ENCODE results near the gene UNC5A.

UNC5A gene

DNA sequence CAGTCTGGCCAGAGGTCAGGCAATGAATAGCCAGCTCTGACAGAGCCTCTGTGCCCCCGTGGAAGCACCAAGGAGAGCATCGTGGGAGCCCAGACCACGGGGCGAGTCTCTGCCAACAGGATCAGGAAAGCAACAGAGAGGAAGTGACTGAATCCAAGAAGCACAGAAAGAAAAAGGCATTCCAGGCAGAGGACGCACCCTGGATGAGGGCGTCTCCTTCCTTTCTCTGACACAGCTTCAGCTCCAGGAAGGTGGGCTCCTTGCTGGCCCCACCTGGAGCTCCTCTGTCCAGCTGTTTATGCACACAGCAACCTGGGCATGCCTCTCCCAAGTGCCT, 72.2 kb downstream of the UNC5A start:
- Histone ChIP-seq H3K4me1 (ENCODE audit: control insufficient read depth, low read depth, low read length) (no peaks in the 10 kb centered on the region), H3K56ac (ENCODE audit: low read length) (no peak overlapping the region), H3K4me2 (ENCODE audit: low read length) (no peak overlapping the region), H3K23ac (ENCODE audit: low read length) (no peak overlapping the region), H3K9ac (ENCODE audit: low read length) (no peak overlapping the region), H3K27ac (ENCODE audit: low read depth, low read length) (no peak overlapping the region), H3K4ac (ENCODE audit: low read depth, low read length) (no peak overlapping the region), H4K8ac (ENCODE audit: low read depth, low read length) (no peak overlapping the region), H3K27me3 (ENCODE audit: insufficient read depth, low read length, poor library complexity) (no peaks in the 10 kb centered on the region), H4K5ac (ENCODE audit: low read length) (no peak overlapping the region), H2AK5ac (ENCODE audit: low read length) (no peak overlapping the region), H3K79me2 (ENCODE audit: control insufficient read depth, insufficient read depth, low read length) (no peaks in the 10 kb centered on the region), H2BK5ac (ENCODE audit: low read length) (no peak overlapping the region), H3K4me3 (ENCODE audit: low read length) (no peak overlapping the region), H3K18ac (ENCODE audit: low read length) (no peak overlapping the region), H3K36me3 (ENCODE audit: control insufficient read depth, insufficient read depth, low read length) (no peaks in the 10 kb centered on the region), H2BK120ac (ENCODE audit: low read depth, low read length) (no peak overlapping the region), H2BK15ac (replicated peaks; ENCODE audit: low read depth) (no peak overlapping the region), H3K79me1 (ENCODE audit: low read length) (no peaks in the 10 kb centered on the region)
- DNase-seq: no peak
- no CpG with 5 or more reads among the region's 6 CpGs for WGBS (ENCODE audit: extremely low coverage, insufficient coverage, low lambda C conversion rate)

DNA sequence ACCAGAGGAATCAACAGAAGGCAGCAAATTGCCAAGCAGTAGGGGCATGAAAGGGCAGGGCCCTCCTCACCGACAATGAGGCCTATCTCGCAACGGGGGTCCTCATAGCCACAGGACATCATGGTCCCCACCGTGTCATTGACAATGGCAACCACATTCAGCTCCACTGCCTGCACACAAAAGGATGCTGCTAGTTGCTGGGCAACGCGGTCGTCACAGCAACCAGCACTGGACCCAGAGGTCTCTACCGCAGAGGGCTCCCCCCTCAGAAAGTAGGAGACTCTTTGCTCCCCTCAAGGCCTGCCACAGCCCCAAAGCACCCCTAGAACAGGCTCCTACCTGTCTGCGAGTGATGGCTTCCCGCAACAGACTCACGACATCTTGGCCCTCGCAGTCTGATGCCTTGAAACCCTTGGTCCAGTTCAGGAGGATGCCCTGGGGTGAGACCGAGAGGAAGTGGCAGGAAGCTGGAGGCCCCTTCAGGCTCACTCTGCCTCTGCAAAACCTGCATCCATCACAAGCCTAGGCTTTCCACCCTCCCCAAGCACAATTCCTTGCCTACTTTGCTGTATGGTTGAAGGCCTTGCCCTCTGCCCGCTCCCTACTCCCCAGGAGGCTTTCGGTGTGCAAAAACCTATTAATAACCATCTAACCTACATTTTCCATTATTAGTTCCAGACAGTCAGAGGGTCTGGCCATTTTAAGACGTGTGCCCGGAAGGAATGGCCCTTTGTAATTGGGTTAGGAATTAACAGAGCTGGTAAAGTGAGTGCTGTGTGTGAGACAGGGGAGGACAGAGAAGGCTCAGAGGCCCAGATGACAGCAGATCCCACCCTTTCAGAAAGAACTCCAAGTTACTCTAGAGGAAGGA, 73.6 kb downstream of the UNC5A start:
- Histone ChIP-seq H3K23ac (ENCODE audit: low read length) (no peak overlapping the region), H3K27ac (ENCODE audit: low read depth, low read length) (no peak overlapping the region), H4K8ac (ENCODE audit: low read depth, low read length) (no peak overlapping the region), H3K56ac (ENCODE audit: low read length) (no peak overlapping the region), H3K18ac (ENCODE audit: low read length) (no peak overlapping the region), H2BK120ac (ENCODE audit: low read depth, low read length) (no peak overlapping the region), H3K4ac (ENCODE audit: low read depth, low read length) (no peak overlapping the region), H2BK15ac (replicated peaks; ENCODE audit: low read depth) (no peak overlapping the region), H2BK5ac (ENCODE audit: low read length) (no peak overlapping the region), H3K4me1 (ENCODE audit: control insufficient read depth, low read depth, low read length) (no peaks in the 10 kb centered on the region), H4K5ac (ENCODE audit: low read length) (no peak overlapping the region), H3K4me2 (ENCODE audit: low read length) (no peak overlapping the region), H3K4me3 (ENCODE audit: low read length) (no peak overlapping the region), H2AK5ac (ENCODE audit: low read length) (no peak overlapping the region), H3K79me1 (ENCODE audit: low read length) (no peaks in the 10 kb centered on the region), H3K27me3 (ENCODE audit: insufficient read depth, low read length, poor library complexity) (no peaks in the 10 kb centered on the region), H3K9ac (ENCODE audit: low read length) (no peak overlapping the region), H3K79me2 (ENCODE audit: control insufficient read depth, insufficient read depth, low read length) (no peaks in the 10 kb centered on the region), H3K36me3 (ENCODE audit: control insufficient read depth, insufficient read depth, low read length) (no peaks in the 10 kb centered on the region)
- no peak for DNase-seq
- WGBS (ENCODE audit: extremely low coverage, insufficient coverage, low lambda C conversion rate): no CpG with 5 or more reads among the region's 17 CpGs

DNA sequence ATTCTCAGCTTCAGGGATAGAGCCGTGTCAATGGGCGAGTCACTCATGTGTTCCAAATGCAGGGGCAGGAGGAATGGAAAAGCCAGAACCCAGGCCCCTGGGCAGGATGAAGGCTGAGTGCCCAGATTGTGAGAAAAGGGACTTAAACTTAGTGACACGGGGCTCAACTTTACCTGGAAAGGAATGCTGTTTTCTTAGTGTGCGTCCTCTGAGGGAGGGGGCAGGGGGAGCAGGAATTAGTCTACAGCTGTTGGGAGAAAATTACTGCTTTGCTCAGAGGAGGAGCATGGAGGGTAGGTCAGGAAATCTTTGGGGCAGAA, 74.2 kb downstream of the UNC5A start:
- Histone ChIP-seq H3K27ac (ENCODE audit: low read depth, low read length) (no peak overlapping the region), H3K36me3 (ENCODE audit: control insufficient read depth, insufficient read depth, low read length) (no peaks in the 10 kb centered on the region), H3K9ac (ENCODE audit: low read length) (no peak overlapping the region), H3K18ac (ENCODE audit: low read length) (no peak overlapping the region), H3K4me2 (ENCODE audit: low read length) (no peak overlapping the region), H4K8ac (ENCODE audit: low read depth, low read length) (no peak overlapping the region), H3K79me2 (ENCODE audit: control insufficient read depth, insufficient read depth, low read length) (no peaks in the 10 kb centered on the region), H3K79me1 (ENCODE audit: low read length) (no peaks in the 10 kb centered on the region), H2AK5ac (ENCODE audit: low read length) (no peak overlapping the region), H3K4me3 (ENCODE audit: low read length) (no peak overlapping the region), H3K27me3 (ENCODE audit: insufficient read depth, low read length, poor library complexity) (no peaks in the 10 kb centered on the region), H3K4me1 (ENCODE audit: control insufficient read depth, low read depth, low read length) (no peaks in the 10 kb centered on the region), H3K56ac (ENCODE audit: low read length) (no peak overlapping the region), H3K4ac (ENCODE audit: low read depth, low read length) (no peak overlapping the region), H3K23ac (ENCODE audit: low read length) (no peak overlapping the region), H4K5ac (ENCODE audit: low read length) (no peak overlapping the region), H2BK120ac (ENCODE audit: low read depth, low read length) (no peak overlapping the region), H2BK5ac (ENCODE audit: low read length) (no peak overlapping the region), H2BK15ac (replicated peaks; ENCODE audit: low read depth) (no peak overlapping the region)
- no CpG with 5 or more reads among the region's 4 CpGs for WGBS (ENCODE audit: extremely low coverage, insufficient coverage, low lambda C conversion rate)
- no peak for DNase-seq

DNA sequence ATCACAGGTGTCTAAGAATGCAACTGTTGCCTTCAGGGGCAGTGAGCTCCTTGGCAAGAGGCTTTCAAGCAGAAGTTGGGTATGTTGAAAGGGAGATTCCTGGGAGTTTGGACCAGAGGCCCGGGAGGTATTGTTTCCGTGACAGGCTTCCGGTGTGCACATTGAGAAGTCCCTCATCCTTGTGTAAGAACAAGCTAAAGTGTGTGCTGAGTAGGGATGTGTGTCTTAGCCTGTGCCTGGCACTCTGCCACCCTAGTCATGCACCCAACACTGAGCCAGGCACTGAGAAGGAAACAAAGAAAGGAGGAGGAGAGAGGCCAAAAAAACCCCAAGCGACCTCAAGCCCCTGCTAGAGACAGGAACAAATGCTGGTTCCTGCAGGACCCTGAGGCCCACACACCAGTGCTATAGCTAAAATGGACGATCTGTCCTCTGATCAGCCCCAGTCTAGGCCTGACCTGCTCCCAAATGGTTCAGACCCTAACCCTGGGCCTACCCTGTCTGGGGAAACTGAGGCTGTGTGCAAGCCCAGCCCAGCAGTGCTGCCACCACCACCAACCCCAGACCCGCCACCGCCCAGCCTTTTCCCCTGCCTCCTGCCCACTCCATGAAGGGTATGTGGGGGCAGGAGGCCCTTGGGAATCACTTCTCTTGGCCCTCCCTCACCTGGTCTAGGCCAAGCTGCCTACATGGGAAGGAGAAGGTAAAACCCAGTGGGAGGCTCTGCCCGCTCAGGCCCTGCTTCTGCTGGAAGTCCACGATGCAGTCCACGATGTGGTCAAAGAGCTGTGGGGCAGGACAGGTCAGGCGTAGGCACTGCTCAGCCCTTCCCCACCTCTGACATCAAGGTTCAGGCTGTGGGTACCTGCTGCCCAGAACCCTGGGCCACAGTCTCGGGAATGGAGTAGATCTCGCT, 76.2 kb downstream of the UNC5A start:
- H2AK5ac ChIP-seq (ENCODE audit: low read length): no peak overlapping the region
- no peak overlapping the region for H2BK5ac ChIP-seq (ENCODE audit: low read length)
- no peak overlapping the region for H4K8ac ChIP-seq (ENCODE audit: low read depth, low read length)
- no peak overlapping the region for H3K4me2 ChIP-seq (ENCODE audit: low read length)
- no peak overlapping the region for H3K27ac ChIP-seq (ENCODE audit: low read depth, low read length)
- H2BK120ac ChIP-seq (ENCODE audit: low read depth, low read length): no peak overlapping the region
- no peak overlapping the region for H3K4ac ChIP-seq (ENCODE audit: low read depth, low read length)
- no peak overlapping the region for H2BK15ac ChIP-seq (replicated peaks; ENCODE audit: low read depth)
- no peaks in the 10 kb centered on the region for H3K36me3 ChIP-seq (ENCODE audit: control insufficient read depth, insufficient read depth, low read length)
- H3K4me3 ChIP-seq (ENCODE audit: low read length): no peak overlapping the region
- H3K18ac ChIP-seq (ENCODE audit: low read length): no peak overlapping the region
- WGBS (ENCODE audit: extremely low coverage, insufficient coverage, low lambda C conversion rate): no CpG with 5 or more reads among the region's 13 CpGs
- DNase-seq: no peak
- no peak overlapping the region for H3K23ac ChIP-seq (ENCODE audit: low read length)
- H3K27me3 ChIP-seq (ENCODE audit: insufficient read depth, low read length, poor library complexity): no peaks in the 10 kb centered on the region
- H3K4me1 ChIP-seq (ENCODE audit: control insufficient read depth, low read depth, low read length): no peaks in the 10 kb centered on the region
- no peak overlapping the region for H3K56ac ChIP-seq (ENCODE audit: low read length)
- no peak overlapping the region for H3K9ac ChIP-seq (ENCODE audit: low read length)
- H3K79me2 ChIP-seq (ENCODE audit: control insufficient read depth, insufficient read depth, low read length): no peaks in the 10 kb centered on the region
- no peak overlapping the region for H4K5ac ChIP-seq (ENCODE audit: low read length)
- H3K79me1 ChIP-seq (ENCODE audit: low read length): no peaks in the 10 kb centered on the region

- no CpG with 5 or more reads among the region's 28 CpGs for WGBS (ENCODE audit: extremely low coverage, insufficient coverage, low lambda C conversion rate)
These were observed 77.0 kb downstream of the UNC5A start for GRCh38 chr5:176887252-176887849.

More at GRCh38 chr5:176887252-176887849, 77.0 kb downstream of the UNC5A start:
- no peak overlapping the region for H3K4me2 ChIP-seq (ENCODE audit: low read length)
- H3K18ac ChIP-seq (ENCODE audit: low read length): no peak overlapping the region
- H3K4me1 ChIP-seq (ENCODE audit: control insufficient read depth, low read depth, low read length): no peaks in the 10 kb centered on the region
- no peak overlapping the region for H2BK5ac ChIP-seq (ENCODE audit: low read length)
- no peaks in the 10 kb centered on the region for H3K79me2 ChIP-seq (ENCODE audit: control insufficient read depth, insufficient read depth, low read length)
- H3K56ac ChIP-seq (ENCODE audit: low read length): no peak overlapping the region
- DNase-seq: no peak
- no peaks in the 10 kb centered on the region for H3K36me3 ChIP-seq (ENCODE audit: control insufficient read depth, insufficient read depth, low read length)
- no peak overlapping the region for H2BK15ac ChIP-seq (replicated peaks; ENCODE audit: low read depth)
- no peak overlapping the region for H3K4ac ChIP-seq (ENCODE audit: low read depth, low read length)
- no peak overlapping the region for H3K4me3 ChIP-seq (ENCODE audit: low read length)
- no peaks in the 10 kb centered on the region for H3K79me1 ChIP-seq (ENCODE audit: low read length)
- H4K8ac ChIP-seq (ENCODE audit: low read depth, low read length): no peak overlapping the region
- H3K9ac ChIP-seq (ENCODE audit: low read length): no peak overlapping the region
- no peak overlapping the region for H3K27ac ChIP-seq (ENCODE audit: low read depth, low read length)
- H2BK120ac ChIP-seq (ENCODE audit: low read depth, low read length): no peak overlapping the region
- no peaks in the 10 kb centered on the region for H3K27me3 ChIP-seq (ENCODE audit: insufficient read depth, low read length, poor library complexity)
- no peak overlapping the region for H2AK5ac ChIP-seq (ENCODE audit: low read length)
- H3K23ac ChIP-seq (ENCODE audit: low read length): no peak overlapping the region
- no peak overlapping the region for H4K5ac ChIP-seq (ENCODE audit: low read length)
